ENCODE measurements around the gene SLC38A4.

SLC38A4 gene

GRCh38 chr12:46795988-46796387 lies 29.8 kb downstream of the SLC38A4 start:
- H3K27me3 ChIP-seq (ENCODE audit: control insufficient read depth, insufficient read depth, low read length), result no peaks in the 10 kb centered on the region
- no peaks in the 10 kb centered on the region for H3K4me1 ChIP-seq (ENCODE audit: control insufficient read depth, insufficient read depth, low read length)
- H3K27ac ChIP-seq (ENCODE audit: low read length), result no peak overlapping the region
- H3K4me3 ChIP-seq (ENCODE audit: low read length), result no peak overlapping the region
- H3K36me3 ChIP-seq (ENCODE audit: control insufficient read depth, insufficient read depth, low read length), result no peaks in the 10 kb centered on the region
- no peaks in the 10 kb centered on the region for H3K9me3 ChIP-seq (ENCODE audit: control insufficient read depth, insufficient read depth, low read length)
- no CpG with 5 or more reads among the region's 4 CpGs for WGBS (ENCODE audit: insufficient coverage, insufficient read length)
- DNase-seq (ENCODE audit: low read depth, low spot score), result no peak

- H3K4me3 ChIP-seq (ENCODE audit: low read length), result no peak overlapping the region
- H3K27ac ChIP-seq (ENCODE audit: low read length), result no peak overlapping the region
- no peaks in the 10 kb centered on the region for H3K27me3 ChIP-seq (ENCODE audit: control insufficient read depth, insufficient read depth, low read length)
- no peaks in the 10 kb centered on the region for H3K4me1 ChIP-seq (ENCODE audit: control insufficient read depth, insufficient read depth, low read length)
- no peak for DNase-seq (ENCODE audit: low read depth, low spot score)
- no CpG with 5 or more reads among the region's 1 CpG for WGBS (ENCODE audit: insufficient coverage, insufficient read length)
- H3K36me3 ChIP-seq (ENCODE audit: control insufficient read depth, insufficient read depth, low read length), result no peaks in the 10 kb centered on the region
- H3K9me3 ChIP-seq (ENCODE audit: control insufficient read depth, insufficient read depth, low read length), result no peaks in the 10 kb centered on the region
Observed at GRCh38 chr12:46794593-46795190, 31.1 kb downstream of the SLC38A4 start.

- no peak for DNase-seq (ENCODE audit: low read depth, low spot score)
- Histone ChIP-seq H3K27me3 (ENCODE audit: control insufficient read depth, insufficient read depth, low read length) (no peaks in the 10 kb centered on the region), H3K36me3 (ENCODE audit: control insufficient read depth, insufficient read depth, low read length) (no peaks in the 10 kb centered on the region), H3K9me3 (ENCODE audit: control insufficient read depth, insufficient read depth, low read length) (no peaks in the 10 kb centered on the region), H3K4me1 (ENCODE audit: control insufficient read depth, insufficient read depth, low read length) (no peaks in the 10 kb centered on the region), H3K4me3 (ENCODE audit: low read length) (no peak overlapping the region), H3K27ac (ENCODE audit: low read length) (no peak overlapping the region)
- WGBS (ENCODE audit: insufficient coverage, insufficient read length), result no CpG with 5 or more reads among the region's 3 CpGs
Observed at GRCh38 chr12:46792925-46793324, 32.9 kb downstream of the SLC38A4 start.

- H3K4me1 ChIP-seq (ENCODE audit: control insufficient read depth, insufficient read depth, low read length), result no peaks in the 10 kb centered on the region
- no peaks in the 10 kb centered on the region for H3K9me3 ChIP-seq (ENCODE audit: control insufficient read depth, insufficient read depth, low read length)
- no peak overlapping the region for H3K4me3 ChIP-seq (ENCODE audit: low read length)
- H3K27ac ChIP-seq (ENCODE audit: low read length), result no peak overlapping the region
- no peaks in the 10 kb centered on the region for H3K27me3 ChIP-seq (ENCODE audit: control insufficient read depth, insufficient read depth, low read length)
- H3K36me3 ChIP-seq (ENCODE audit: control insufficient read depth, insufficient read depth, low read length), result no peaks in the 10 kb centered on the region
- WGBS (ENCODE audit: insufficient coverage, insufficient read length), result no CpG with 5 or more reads among the region's 1 CpG
- no peak for DNase-seq (ENCODE audit: low read depth, low spot score)
Observed at GRCh38 chr12:46790066-46790465, 35.7 kb downstream of the SLC38A4 start.

- Histone ChIP-seq H3K27me3 (ENCODE audit: control insufficient read depth, insufficient read depth, low read length) (no peaks in the 10 kb centered on the region), H3K4me1 (ENCODE audit: control insufficient read depth, insufficient read depth, low read length) (no peaks in the 10 kb centered on the region), H3K9me3 (ENCODE audit: control insufficient read depth, insufficient read depth, low read length) (no peaks in the 10 kb centered on the region), H3K27ac (ENCODE audit: low read length) (no peak overlapping the region), H3K4me3 (ENCODE audit: low read length) (no peak overlapping the region), H3K36me3 (ENCODE audit: control insufficient read depth, insufficient read depth, low read length) (no peaks in the 10 kb centered on the region)
- no peak for DNase-seq (ENCODE audit: low read depth, low spot score)
- no CpG with 5 or more reads among the region's 5 CpGs for WGBS (ENCODE audit: insufficient coverage, insufficient read length)
Observed at GRCh38 chr12:46788072-46788887, 37.5 kb downstream of the SLC38A4 start.

GRCh38 chr12:46787496-46788055 lies 38.2 kb downstream of the SLC38A4 start:
- DNase-seq (ENCODE audit: low read depth, low spot score), result no peak
- Histone ChIP-seq H3K27ac (ENCODE audit: low read length) (no peak overlapping the region), H3K9me3 (ENCODE audit: control insufficient read depth, insufficient read depth, low read length) (no peaks in the 10 kb centered on the region), H3K27me3 (ENCODE audit: control insufficient read depth, insufficient read depth, low read length) (no peaks in the 10 kb centered on the region), H3K4me1 (ENCODE audit: control insufficient read depth, insufficient read depth, low read length) (no peaks in the 10 kb centered on the region), H3K36me3 (ENCODE audit: control insufficient read depth, insufficient read depth, low read length) (no peaks in the 10 kb centered on the region), H3K4me3 (ENCODE audit: low read length) (no peak overlapping the region)
- WGBS (ENCODE audit: insufficient coverage, insufficient read length), result no CpG with 5 or more reads among the region's 5 CpGs

GRCh38 chr12:46786774-46787173 lies 39.0 kb downstream of the SLC38A4 start:
- Histone ChIP-seq H3K9me3 (ENCODE audit: control insufficient read depth, insufficient read depth, low read length) (no peaks in the 10 kb centered on the region), H3K27me3 (ENCODE audit: control insufficient read depth, insufficient read depth, low read length) (no peaks in the 10 kb centered on the region), H3K36me3 (ENCODE audit: control insufficient read depth, insufficient read depth, low read length) (no peaks in the 10 kb centered on the region), H3K27ac (ENCODE audit: low read length) (no peak overlapping the region), H3K4me3 (ENCODE audit: low read length) (no peak overlapping the region), H3K4me1 (ENCODE audit: control insufficient read depth, insufficient read depth, low read length) (no peaks in the 10 kb centered on the region)
- WGBS (ENCODE audit: insufficient coverage, insufficient read length), result no CpG with 5 or more reads among the region's 3 CpGs
- no peak for DNase-seq (ENCODE audit: low read depth, low spot score)

GRCh38 chr12:46785382-46785781 lies 40.4 kb downstream of the SLC38A4 start:
- no peak overlapping the region for H3K4me3 ChIP-seq (ENCODE audit: low read length)
- no peak overlapping the region for H3K27ac ChIP-seq (ENCODE audit: low read length)
- H3K27me3 ChIP-seq (ENCODE audit: control insufficient read depth, insufficient read depth, low read length), result no peaks in the 10 kb centered on the region
- H3K9me3 ChIP-seq (ENCODE audit: control insufficient read depth, insufficient read depth, low read length), result no peaks in the 10 kb centered on the region
- no peaks in the 10 kb centered on the region for H3K4me1 ChIP-seq (ENCODE audit: control insufficient read depth, insufficient read depth, low read length)
- WGBS (ENCODE audit: insufficient coverage, insufficient read length), result no CpG with 5 or more reads among the region's 3 CpGs
- H3K36me3 ChIP-seq (ENCODE audit: control insufficient read depth, insufficient read depth, low read length), result no peaks in the 10 kb centered on the region
- DNase-seq (ENCODE audit: low read depth, low spot score), result no peak

- H3K27me3 ChIP-seq (ENCODE audit: control insufficient read depth, insufficient read depth, low read length), result no peaks in the 10 kb centered on the region
- DNase-seq (ENCODE audit: low read depth, low spot score), result no peak
- no peak overlapping the region for H3K4me3 ChIP-seq (ENCODE audit: low read length)
- H3K4me1 ChIP-seq (ENCODE audit: control insufficient read depth, insufficient read depth, low read length), result no peaks in the 10 kb centered on the region
- no CpG with 5 or more reads among the region's 5 CpGs for WGBS (ENCODE audit: insufficient coverage, insufficient read length)
- no peaks in the 10 kb centered on the region for H3K9me3 ChIP-seq (ENCODE audit: control insufficient read depth, insufficient read depth, low read length)
- no peaks in the 10 kb centered on the region for H3K36me3 ChIP-seq (ENCODE audit: control insufficient read depth, insufficient read depth, low read length)
- H3K27ac ChIP-seq (ENCODE audit: low read length), result no peak overlapping the region
Observed at GRCh38 chr12:46783871-46784270, 41.9 kb downstream of the SLC38A4 start.

- no peak for DNase-seq (ENCODE audit: low read depth, low spot score)
- Histone ChIP-seq H3K4me3 (ENCODE audit: low read length) (no peak overlapping the region), H3K36me3 (ENCODE audit: control insufficient read depth, insufficient read depth, low read length) (no peaks in the 10 kb centered on the region), H3K4me1 (ENCODE audit: control insufficient read depth, insufficient read depth, low read length) (no peaks in the 10 kb centered on the region), H3K27ac (ENCODE audit: low read length) (no peak overlapping the region), H3K9me3 (ENCODE audit: control insufficient read depth, insufficient read depth, low read length) (no peaks in the 10 kb centered on the region), H3K27me3 (ENCODE audit: control insufficient read depth, insufficient read depth, low read length) (no peaks in the 10 kb centered on the region)
Observed at GRCh38 chr12:46779879-46780278, 45.9 kb downstream of the SLC38A4 start.
